H1 (cell line): ENCODE results near the gene CELF2. TPM values are rescaled to one million over a fixed set of nuclear protein-coding genes. Genes with fewer than 3 reads are reported as not detected.

Experiments used
- CTCF ChIA-PET: fragments of 300-600 bp; sonication (Branson Sonifier 250); formaldehyde crosslinking; loops from one replicate; lab custom pipeline; 2021; ENCODE audit not compliant: partially characterized antibody; lab: Charles Lee
- POLR2A ChIA-PET: fragments of 300-600 bp; sonication (Branson Sonifier 250); formaldehyde crosslinking; loops from one replicate; lab custom pipeline; 2021; ENCODE audit warnings: inconsistent platforms; ENCODE audit not compliant: partially characterized antibody; lab: Charles Lee
- DNase-seq, 2 experiments: peaks; one replicate each; pipeline versions ENCODE4 v3.0.0 to v3.0.0-alpha.2; 2010 to 2022; ENCODE audit warnings: low spot score in 2 of 2, low read depth in 1 of 2, mixed read lengths in 1 of 2
- FAIRE-seq: peaks from 2 replicates; lab custom pipeline; 2011; peaks lifted over from hg19 to GRCh38; lab: Jason Lieb, UNC
- H2AFZ ChIP-seq: 2 replicates; pipeline ENCODE4 v1.8.1; 2012; ENCODE audit warnings: low read length, inconsistent platforms
- H2AK5ac ChIP-seq: 2 replicates; pipeline ENCODE4 v1.6.1; 2013; ENCODE audit warnings: low read depth, low read length
- H2BK120ac ChIP-seq: replicated peaks from 2 replicates; pipeline ENCODE3; 2013; ENCODE audit warnings: low read depth, low read length, inconsistent platforms
- H2BK12ac ChIP-seq: 2 replicates; pipeline ENCODE4 v1.6.1; 2013; ENCODE audit warnings: low read depth, low read length
- H2BK15ac ChIP-seq: 2 replicates; pipeline ENCODE4 v1.6.1; 2013; ENCODE audit warnings: low read length
- H2BK20ac ChIP-seq: 2 replicates; pipeline ENCODE4 v1.6.1; 2013; ENCODE audit warnings: low read length
- H2BK5ac ChIP-seq: 2 replicates; pipeline ENCODE4 v1.6.1; 2013; ENCODE audit warnings: low read depth, low read length
- H3K14ac ChIP-seq: 2 replicates; pipeline ENCODE4 v1.6.1; 2013; ENCODE audit warnings: inconsistent platforms; ENCODE audit not compliant: insufficient read length
- H3K18ac ChIP-seq: 2 replicates; pipeline ENCODE4 v1.6.1; 2013; ENCODE audit warnings: low read length; ENCODE audit errors: extremely low read depth
- H3K23ac ChIP-seq: 2 replicates; pipeline ENCODE4 v1.6.1; 2013; ENCODE audit warnings: inconsistent platforms; ENCODE audit not compliant: insufficient read length
- H3K23me2 ChIP-seq: 2 replicates; pipeline ENCODE4 v1.6.1; 2013; ENCODE audit warnings: low read depth, low read length
- H3K27ac ChIP-seq: 2 replicates; pipeline ENCODE4 v1.6.1; 2011; ENCODE audit warnings: low read depth, low read length, inconsistent platforms
- H3K27me3 ChIP-seq, 4 experiments: replicated peaks in 1 of 4; 1 replicate in 1 of 4; 2 replicates in 3 of 4; pipeline versions ENCODE4 v1.6.1 to v1.8.1; 2011 to 2013; ENCODE audit warnings: low read length in 3 of 4, mild to moderate bottlenecking in 3 of 4, inconsistent platforms in 2 of 4, mixed read lengths in 2 of 4, moderate library complexity in 1 of 4; ENCODE audit not compliant: control insufficient read depth in 3 of 4, insufficient read depth in 3 of 4; ENCODE audit errors: extremely low read depth in 1 of 4
- H3K36me3 ChIP-seq, 4 experiments: 2 replicates each; pipeline versions ENCODE4 v1.6.1 to v1.8.1; 2011 to 2013; ENCODE audit warnings: mild to moderate bottlenecking in 4 of 4, low read length in 3 of 4, moderate library complexity in 2 of 4, control low read depth in 1 of 4, inconsistent platforms in 1 of 4; ENCODE audit not compliant: insufficient read depth in 4 of 4, control insufficient read depth in 2 of 4
- H3K4ac ChIP-seq: replicated peaks from 2 replicates; pipeline ENCODE3; 2013; ENCODE audit warnings: low read length, low read depth, mixed read lengths, inconsistent platforms; ENCODE audit not compliant: insufficient read length
- H3K4me1 ChIP-seq, 4 experiments: replicated peaks in 1 of 4; 1 replicate in 1 of 4; 2 replicates in 3 of 4; pipeline versions ENCODE4 v1.6.1 to v1.8.1; 2011 to 2013; ENCODE audit warnings: low read length in 3 of 4, inconsistent platforms in 2 of 4, mixed read lengths in 1 of 4; ENCODE audit not compliant: insufficient read depth in 4 of 4, control insufficient read depth in 3 of 4
- H3K4me2 ChIP-seq, 2 experiments: 2 replicates each; pipeline versions ENCODE4 v1.6.1 to v1.8.1; 2011 to 2013; ENCODE audit warnings: low read depth in 2 of 2, low read length in 2 of 2, control low read depth in 1 of 2, inconsistent platforms in 1 of 2, mild to moderate bottlenecking in 1 of 2; ENCODE audit not compliant: insufficient read depth in 1 of 2
- H3K4me3 ChIP-seq, 4 experiments: fragments of 200-600, 300-600 bp in 1 of 4; sonication (generic), shearing (Covaris generic), sonication (Bioruptor Twin) in 1 of 4; 2 replicates each; pipeline versions ENCODE4 v1.5.1 to v1.8.1; 2011 to 2016; ENCODE audit warnings: low read length in 4 of 4, low read depth in 3 of 4, control low read depth in 2 of 4, inconsistent platforms in 2 of 4, mild to moderate bottlenecking in 2 of 4, mixed read lengths in 1 of 4, moderate library complexity in 1 of 4; ENCODE audit not compliant: insufficient read depth in 2 of 4; ENCODE audit errors: extremely low read depth in 1 of 4
- H3K56ac ChIP-seq: replicated peaks from 2 replicates; pipeline ENCODE3; 2013; ENCODE audit warnings: low read depth, mild to moderate bottlenecking, mixed read lengths, low read length, inconsistent platforms; ENCODE audit not compliant: insufficient read length
- H3K79me1 ChIP-seq: 2 replicates; pipeline ENCODE4 v1.6.1; 2013; ENCODE audit warnings: low read depth, low read length, control low read depth
- H3K79me2 ChIP-seq, 2 experiments: 2 replicates each; pipeline versions ENCODE4 v1.6.1 to v1.8.1; 2012 to 2013; ENCODE audit warnings: low read length in 2 of 2, mild to moderate bottlenecking in 2 of 2, inconsistent platforms in 1 of 2; ENCODE audit not compliant: insufficient read depth in 2 of 2, control insufficient read depth in 1 of 2
- H3K9ac ChIP-seq, 4 experiments: replicated peaks in 1 of 4; 1 replicate in 1 of 4; 2 replicates in 3 of 4; pipeline versions ENCODE4 v1.6.1 to v1.8.1; 2011 to 2013; ENCODE audit warnings: low read depth in 3 of 4, low read length in 3 of 4, control low read depth in 2 of 4, mild to moderate bottlenecking in 2 of 4, moderate library complexity in 2 of 4, inconsistent platforms in 1 of 4; ENCODE audit errors: extremely low read depth in 1 of 4
- H3K9me3 ChIP-seq, 2 experiments: 2 replicates each; pipeline versions ENCODE4 v1.6.1 to v1.8.1; 2012 to 2013; ENCODE audit warnings: mild to moderate bottlenecking in 2 of 2, moderate library complexity in 2 of 2, control low read depth in 1 of 2, inconsistent platforms in 1 of 2, low read depth in 1 of 2, low read length in 1 of 2, mixed read lengths in 1 of 2; ENCODE audit not compliant: insufficient read depth in 2 of 2
- H4K20me1 ChIP-seq, 2 experiments: replicated peaks in 1 of 2; 2 replicates each; pipeline versions ENCODE3 to v1.8.1; 2011 to 2013; ENCODE audit warnings: inconsistent platforms in 2 of 2, low read length in 2 of 2, mild to moderate bottlenecking in 1 of 2; ENCODE audit not compliant: insufficient read depth in 2 of 2, control insufficient read depth in 1 of 2
- H4K5ac ChIP-seq: 2 replicates; pipeline ENCODE4 v1.6.1; 2013; ENCODE audit warnings: low read length, low read depth, mixed read lengths, inconsistent platforms; ENCODE audit not compliant: insufficient read length
- H4K8ac ChIP-seq: 2 replicates; pipeline ENCODE4 v1.8.0; 2013; ENCODE audit warnings: mild to moderate bottlenecking, moderate library complexity, low read length, inconsistent platforms; ENCODE audit not compliant: insufficient read depth; ENCODE audit errors: extremely low read depth
- H4K91ac ChIP-seq: replicated peaks from 2 replicates; pipeline ENCODE3; 2013; ENCODE audit warnings: low read length, mixed read lengths, inconsistent platforms; ENCODE audit not compliant: insufficient read length
- ATF3 ChIP-seq: IDR thresholded peaks from 2 replicates; pipeline ENCODE4 v1.6.1; 2011; ENCODE audit warnings: low read depth, mild to moderate bottlenecking, low read length; ENCODE audit not compliant: insufficient read depth
- E2F6 ChIP-seq: IDR thresholded peaks from 2 replicates; pipeline ENCODE4 v1.6.1; 2012; ENCODE audit warnings: inconsistent platforms
- EGR1 ChIP-seq: IDR thresholded peaks from 2 replicates; pipeline ENCODE4 v1.6.1; 2011; ENCODE audit warnings: low read depth, low read length, borderline replicate concordance
- EZH2 ChIP-seq: fragments of 200-600 bp; sonication (generic); IDR thresholded peaks from 2 replicates; pipeline ENCODE4 v1.7.1; 2012; ENCODE audit warnings: low read depth, mild to moderate bottlenecking, moderate library complexity, low read length, inconsistent platforms; ENCODE audit not compliant: severe bottlenecking
- RAD21 ChIP-seq, 2 experiments: IDR thresholded peaks in 1 of 2; conservative IDR thresholded peaks in 1 of 2; 2 replicates each; pipeline ENCODE4 v1.6.1; 2011; ENCODE audit warnings: low read depth in 2 of 2, low read length in 2 of 2, improper control_type of control experiment in 1 of 2, inconsistent platforms in 1 of 2, mild to moderate bottlenecking in 1 of 2, moderate library complexity in 1 of 2
- RBBP5 ChIP-seq: IDR thresholded peaks from 2 replicates; pipeline ENCODE4 v1.7.1; 2012; ENCODE audit warnings: low read depth, mild to moderate bottlenecking, inconsistent platforms, low read length, moderate library complexity, borderline replicate concordance
- SIN3A ChIP-seq, 2 experiments: IDR thresholded peaks in 1 of 2; conservative IDR thresholded peaks in 1 of 2; 2 replicates each; pipeline ENCODE4 v1.6.1; 2011 to 2012; ENCODE audit warnings: low read length in 2 of 2, improper control_type of control experiment in 1 of 2, low read depth in 1 of 2, mild to moderate bottlenecking in 1 of 2
- SP1 ChIP-seq: IDR thresholded peaks from 2 replicates; pipeline ENCODE4 v1.6.1; 2011; ENCODE audit warnings: low read depth, low read length
- TAF1 ChIP-seq: IDR thresholded peaks from 2 replicates; pipeline ENCODE4 v1.6.1; 2011; ENCODE audit warnings: mild to moderate bottlenecking, low read depth, low read length
- WGBS, 2 experiments: shearing (Covaris generic) in 1 of 2; methylation state at CpG; one replicate each; pipeline versions ENCODE4 v1.1.6 to v1.1.7; 2013 to 2015; ENCODE audit warnings: low lambda C conversion rate in 2 of 2, mixed read lengths in 2 of 2, inconsistent platforms in 1 of 2, low coverage in 1 of 2, missing lambda C conversion rate in 1 of 2; ENCODE audit not compliant: insufficient replicate concordance in 2 of 2, insufficient coverage in 1 of 2, insufficient read length in 1 of 2; ENCODE audit errors: extremely low coverage in 1 of 2, missing lambda C conversion rate in 1 of 2; 5-methylcytosine and 5-hydroxymethylcytosine counted together
- polyA plus RNA-seq, 7 experiments: library from polyadenylated mRNA; depleted of rRNA in 3 of 7; stranded (reverse) in 5 of 7; unstranded in 2 of 7; fragments of >200 nt in 5 of 7; fragments of 200-250 nt in 2 of 7; gene quantifications; 1 replicate in 5 of 7; 2 replicates in 1 of 7; 4 replicates in 1 of 7; pipeline versions ENCODE4 v1.2.1 to v1.2.3, GENCODE V29; 2011 to 2013; ENCODE audit warnings: missing spikeins in 2 of 7, mixed read lengths in 2 of 7
- total RNA-seq: library from RNA; stranded (reverse); fragmentation: NEBNext Ultra II Directional; extraction: Animal tissue kit (Norgen Biotek cat#: 25700); gene quantifications from 2 replicates; pipeline ENCODE4 v1.2.1, GENCODE V29; 2021

The CELF2 gene
- total and polyA plus RNA-seq, 2 of the 8 experiments (the other 6 are each of a cell fraction or from before 2014, with no cell fraction given): 18.3 to 22.7 TPM

GRCh38 chr10:11223507-11224140 lies 206.0 kb downstream of the CELF2 start:
- Histone ChIP-seq H2BK20ac (no peak overlapping the region), H4K5ac (no peak overlapping the region), H3K18ac (no peak overlapping the region), H3K27ac (no peak overlapping the region), H2AK5ac (no peak overlapping the region), H3K14ac (no peak overlapping the region), H3K4me2 (no peak overlapping the region), H4K20me1 (no peaks in the 10 kb centered on the region), H3K23ac (no peak overlapping the region), H2BK15ac (no peak overlapping the region), H4K91ac (no peak overlapping the region), H3K4me1 (peaks cover 0 to 6% (median 2%) of the 10 kb centered on the region in 4 experiments; a peak in 3 of 7 replicates), H2BK120ac (no peak overlapping the region), H3K79me2 (no peaks in the 10 kb centered on the region), H4K8ac (no peak overlapping the region), H3K79me1 (no peaks in the 10 kb centered on the region; the same call in 1 of the 2 replicates), H3K36me3 (no peaks in the 10 kb centered on the region; a peak in 1 of 8 replicates), H2BK12ac (no peak overlapping the region), H3K4ac (no peak overlapping the region), H3K9ac (no peak overlapping the region), H3K4me3 (no peak overlapping the region), H3K56ac (no peak overlapping the region), H3K27me3 (no peaks in the 10 kb centered on the region), H3K23me2 (no peaks in the 10 kb centered on the region), H2BK5ac (no peak overlapping the region), H2AFZ (no peak overlapping the region), H3K9me3 (no peaks in the 10 kb centered on the region)
- no peak for DNase-seq
- ChIA-PET CTCF (interaction anchor here (0.6 to 2.1 kb wide), 4 partner anchors 11 to 928 kb away, joined by 3 to 6 read pairs (median 4); no protein-coding TSS in a partner anchor), POLR2A (no interaction called here)
- 92% methylated on average over 9 of the region's 9 CpGs; no CpG with 5 or more reads in 1 of the 2 experiments for WGBS, 2 experiments
- FAIRE-seq: no peak
- TF ChIP-seq SIN3A (conservative IDR thresholded peaks at IDR 0.05 in 1 of 2, IDR thresholded peaks at IDR 0.05 in 1 of 2; ENCODE audit: low read depth in 1 of 2, low read length in 2 of 2) (no peak), SP1 (no peak), RAD21 (IDR thresholded peaks at IDR 0.05 in 1 of 2, conservative IDR thresholded peaks at IDR 0.05 in 1 of 2; ENCODE audit: low read depth in 2 of 2, low read length in 2 of 2) (no peak), EZH2 (no peak), EGR1 (no peak), ATF3 (no peak), TAF1 (no peak), RBBP5 (no peak), E2F6 (no peak)
